ENCODE measurements around the gene DCLK2. TPM values are rescaled to one million over a fixed set of nuclear protein-coding genes. Genes with fewer than 3 reads are reported as not detected.

The DCLK2 gene
- total RNA-seq, 6 experiments from 2014 or later, result 0.35 to 1.8 (median 0.68) TPM

GRCh38 chr4:150261571-150261970 lies 183.3 kb downstream of the DCLK2 start:
- ATAC-seq, result no peak
- no peak for TF ChIP-seq POLR2A (IDR thresholded peaks at IDR 0.05)
- TF ChIP-seq, protein P1, sequence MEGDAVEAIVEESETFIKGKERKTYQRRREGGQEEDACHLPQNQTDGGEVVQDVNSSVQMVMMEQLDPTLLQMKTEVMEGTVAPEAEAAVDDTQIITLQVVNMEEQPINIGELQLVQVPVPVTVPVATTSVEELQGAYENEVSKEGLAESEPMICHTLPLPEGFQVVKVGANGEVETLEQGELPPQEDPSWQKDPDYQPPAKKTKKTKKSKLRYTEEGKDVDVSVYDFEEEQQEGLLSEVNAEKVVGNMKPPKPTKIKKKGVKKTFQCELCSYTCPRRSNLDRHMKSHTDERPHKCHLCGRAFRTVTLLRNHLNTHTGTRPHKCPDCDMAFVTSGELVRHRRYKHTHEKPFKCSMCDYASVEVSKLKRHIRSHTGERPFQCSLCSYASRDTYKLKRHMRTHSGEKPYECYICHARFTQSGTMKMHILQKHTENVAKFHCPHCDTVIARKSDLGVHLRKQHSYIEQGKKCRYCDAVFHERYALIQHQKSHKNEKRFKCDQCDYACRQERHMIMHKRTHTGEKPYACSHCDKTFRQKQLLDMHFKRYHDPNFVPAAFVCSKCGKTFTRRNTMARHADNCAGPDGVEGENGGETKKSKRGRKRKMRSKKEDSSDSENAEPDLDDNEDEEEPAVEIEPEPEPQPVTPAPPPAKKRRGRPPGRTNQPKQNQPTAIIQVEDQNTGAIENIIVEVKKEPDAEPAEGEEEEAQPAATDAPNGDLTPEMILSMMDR (IDR thresholded peaks at IDR 0.05), result no peak
- intact Hi-C loops (cut with DNase I), result no loop called here

GRCh38 chr4:150262611-150263010 lies 184.4 kb downstream of the DCLK2 start:
- 83% methylated on average over 6 of the region's 6 CpGs for WGBS (ENCODE audit: insufficient coverage, low coverage, low lambda C conversion rate, missing lambda C conversion rate)
- H3K27ac ChIP-seq, result no peak overlapping the region
- H3K9me3 ChIP-seq, result no peaks in the 10 kb centered on the region
- no peaks in the 10 kb centered on the region for H3K4me1 ChIP-seq
- no peaks in the 10 kb centered on the region for H3K27me3 ChIP-seq
- no peak overlapping the region for H3K4me3 ChIP-seq
- TF ChIP-seq, protein P1 (IDR thresholded peaks at IDR 0.05), result no peak
- TF ChIP-seq POLR2A (IDR thresholded peaks at IDR 0.05), result no peak
- no peak for DNase-seq
- H3K36me3 ChIP-seq, result no peaks in the 10 kb centered on the region
- intact Hi-C loops (cut with DNase I), result no loop called here
- no peak for ATAC-seq

More at GRCh38 chr4:150261571-150261970, 183.3 kb downstream of the DCLK2 start:
- no peak for DNase-seq
- Histone ChIP-seq H3K4me3 (no peak overlapping the region), H3K27me3 (no peaks in the 10 kb centered on the region), H3K36me3 (no peaks in the 10 kb centered on the region), H3K4me1 (no peaks in the 10 kb centered on the region), H3K27ac (no peak overlapping the region), H3K9me3 (no peaks in the 10 kb centered on the region)
- WGBS (ENCODE audit: insufficient coverage, low coverage, low lambda C conversion rate, missing lambda C conversion rate), result 97% methylated on average over 2 of the region's 2 CpGs

- WGBS (ENCODE audit: insufficient coverage, low coverage, low lambda C conversion rate, missing lambda C conversion rate), result 83% methylated on average over 6 of the region's 6 CpGs
- Histone ChIP-seq H3K4me3 (no peak overlapping the region), H3K27ac (no peak overlapping the region), H3K4me1 (no peaks in the 10 kb centered on the region), H3K9me3 (no peaks in the 10 kb centered on the region), H3K36me3 (no peaks in the 10 kb centered on the region), H3K27me3 (no peaks in the 10 kb centered on the region)
- DNase-seq (no peak), ATAC-seq (no peak)
- TF ChIP-seq POLR2A (IDR thresholded peaks at IDR 0.05), result no peak
- TF ChIP-seq, protein P1 (IDR thresholded peaks at IDR 0.05), result no peak
- intact Hi-C loops (cut with DNase I), result no loop called here
Measured at GRCh38 chr4:150264595-150265161, 186.4 kb downstream of the DCLK2 start.

DNA sequence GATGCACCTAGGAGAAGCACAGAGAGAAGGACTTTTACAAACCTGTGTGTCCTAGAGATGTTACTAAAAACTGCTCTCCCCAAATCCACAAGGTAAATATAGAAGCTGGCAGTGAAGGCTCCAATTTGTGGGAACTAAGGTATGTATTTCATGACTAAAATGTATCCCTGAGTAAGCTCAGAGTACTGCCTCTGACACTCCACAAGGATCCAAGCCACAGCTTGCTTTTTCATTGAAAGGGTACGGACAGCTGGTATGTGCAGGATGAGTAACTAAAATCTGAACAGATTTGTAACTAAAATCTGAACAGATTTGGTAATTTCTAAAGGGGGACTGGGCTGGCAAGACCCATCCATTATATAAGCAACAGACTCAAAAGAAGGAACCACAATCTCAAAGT lies 187.6 kb downstream of the DCLK2 start:
- intact Hi-C loops (cut with DNase I), result no loop called here

More for the DNA sequence above, 187.6 kb downstream of the DCLK2 start:
- H3K36me3 ChIP-seq, result no peaks in the 10 kb centered on the region
- TF ChIP-seq, protein P1 (IDR thresholded peaks at IDR 0.05), result no peak
- TF ChIP-seq POLR2A (IDR thresholded peaks at IDR 0.05), result no peak
- DNase-seq, result no peak
- no peak overlapping the region for H3K4me3 ChIP-seq
- 92% methylated on average over 1 of the region's 1 CpG for WGBS (ENCODE audit: insufficient coverage, low coverage, low lambda C conversion rate, missing lambda C conversion rate)
- H3K9me3 ChIP-seq, result no peaks in the 10 kb centered on the region
- no peaks in the 10 kb centered on the region for H3K27me3 ChIP-seq
- H3K27ac ChIP-seq, result no peak overlapping the region
- no peak for ATAC-seq
- H3K4me1 ChIP-seq, result no peaks in the 10 kb centered on the region

Measured in right lobe of liver (tissue), 6 donors.